Right hindlimb (tissue), 1 donor: Measurements from ENCODE around the gene LEPROT.
A peak's percentile ranks its signal among the peaks of the same experiment; 100 is the strongest.

Source experiments
- DNase-seq: peaks from one replicate; pipeline ENCODE4 v3.0.0-alpha.2; 2018

The LEPROT gene

DNA sequence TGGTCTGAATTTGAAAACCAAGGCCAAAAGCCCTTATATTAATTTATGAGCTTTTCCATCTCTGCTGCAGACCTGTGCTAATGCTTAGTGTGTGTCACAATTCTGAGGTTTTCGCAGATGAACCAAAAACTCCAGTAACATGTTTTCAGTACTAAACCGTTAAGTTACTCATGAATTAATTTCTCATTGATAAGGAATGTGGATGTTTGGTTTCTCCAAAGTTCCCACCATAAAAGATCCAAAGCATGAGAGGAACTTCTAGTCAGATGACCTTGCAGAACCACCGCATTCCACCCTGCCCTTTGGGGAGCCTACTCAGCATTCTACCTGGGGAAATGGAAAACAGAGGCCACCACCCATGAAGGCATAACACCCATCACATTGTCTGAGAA lies 7.5 kb upstream of the LEPROT start:
- no peak for DNase-seq

DNA sequence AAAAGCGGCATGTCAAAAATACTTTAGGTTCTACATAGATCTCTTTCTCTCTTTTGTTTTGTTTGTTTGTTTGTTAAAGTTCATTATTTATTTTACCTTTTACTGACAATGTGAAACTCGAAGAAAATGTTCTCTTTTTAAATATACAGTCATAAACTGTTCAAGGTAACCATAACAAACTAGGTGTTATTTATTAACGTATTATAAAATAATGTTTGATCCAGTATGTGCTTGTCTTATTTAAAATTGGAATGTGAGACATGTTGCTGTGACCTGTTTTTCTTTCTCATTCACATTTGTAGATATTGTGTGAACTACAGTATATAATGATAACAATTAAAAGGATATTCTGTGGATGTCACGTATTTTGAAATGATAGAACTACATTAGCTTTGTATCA lies 5.9 kb upstream of the LEPROT start:
- DNase-seq: no peak

DNA sequence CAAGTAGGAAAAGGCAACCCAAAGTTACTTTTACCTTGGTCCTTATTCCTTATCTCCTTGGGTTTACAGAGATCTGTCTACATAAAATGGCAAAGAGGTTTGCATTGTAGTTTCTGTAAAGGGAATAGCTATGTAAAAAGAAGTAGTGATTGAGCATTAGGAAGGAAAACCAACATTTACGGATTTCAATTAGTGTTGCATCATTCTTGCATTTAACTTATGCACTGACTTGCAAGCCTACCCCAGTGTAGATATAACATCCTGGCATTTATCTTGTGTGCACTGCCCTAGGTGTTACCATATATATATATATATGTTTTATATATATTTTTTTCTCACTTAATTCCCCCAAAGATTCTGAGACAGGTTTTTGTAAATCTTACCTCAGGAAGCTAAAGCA lies 3.7 kb upstream of the LEPROT start:
- no peak for DNase-seq

DNA sequence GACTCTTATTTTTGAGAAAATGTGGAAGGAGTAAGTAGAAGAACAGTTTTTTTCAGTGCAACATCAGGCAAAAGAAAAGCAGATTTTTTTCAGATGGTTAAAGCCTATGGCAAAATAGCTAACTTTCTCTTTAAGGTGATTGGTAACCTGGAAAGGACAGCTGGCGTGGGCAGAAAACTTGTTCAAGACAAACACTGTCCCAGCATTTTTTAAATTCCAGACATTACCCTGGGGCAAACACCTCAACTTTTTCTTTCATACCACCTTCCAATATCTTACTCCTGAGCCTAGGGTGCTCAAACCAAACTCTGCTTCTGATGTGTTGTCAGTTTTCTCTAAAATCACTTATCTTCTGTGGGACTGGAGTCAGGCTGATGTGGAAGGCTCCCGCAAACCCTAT lies 2.7 kb upstream of the LEPROT start:
- no peak for DNase-seq

DNA sequence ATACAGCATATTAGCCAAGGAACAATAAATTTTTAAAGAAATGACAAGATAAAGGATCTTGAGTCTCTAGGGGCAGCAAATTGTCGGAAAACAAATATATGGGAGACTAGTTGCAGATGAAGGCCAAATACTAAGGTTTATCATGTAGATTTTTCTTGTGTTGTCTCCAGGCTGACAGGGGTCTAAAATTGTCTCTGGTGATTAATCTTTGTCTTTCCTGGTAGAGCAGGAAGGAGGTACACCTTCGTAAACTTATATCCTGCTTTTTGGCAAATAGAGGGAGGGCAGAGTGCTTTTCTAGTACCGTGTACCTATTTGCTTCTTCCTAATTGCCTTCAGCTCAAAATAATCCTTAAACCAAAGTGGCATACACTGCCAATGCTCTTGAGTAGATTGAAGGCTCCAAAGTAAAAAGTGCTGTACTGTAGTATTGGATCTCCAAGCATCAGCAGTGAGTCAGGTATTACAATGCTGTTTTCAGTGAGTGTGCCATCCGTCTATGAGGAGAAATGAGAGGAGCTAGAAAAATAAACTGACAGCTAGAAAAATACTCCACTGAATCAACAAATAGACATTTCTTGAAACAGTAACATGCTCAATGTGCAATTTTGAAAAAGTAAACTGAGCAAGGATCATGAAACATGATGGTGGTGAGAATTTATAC lies 1.8 kb upstream of the LEPROT start:
- no peak for DNase-seq

DNA sequence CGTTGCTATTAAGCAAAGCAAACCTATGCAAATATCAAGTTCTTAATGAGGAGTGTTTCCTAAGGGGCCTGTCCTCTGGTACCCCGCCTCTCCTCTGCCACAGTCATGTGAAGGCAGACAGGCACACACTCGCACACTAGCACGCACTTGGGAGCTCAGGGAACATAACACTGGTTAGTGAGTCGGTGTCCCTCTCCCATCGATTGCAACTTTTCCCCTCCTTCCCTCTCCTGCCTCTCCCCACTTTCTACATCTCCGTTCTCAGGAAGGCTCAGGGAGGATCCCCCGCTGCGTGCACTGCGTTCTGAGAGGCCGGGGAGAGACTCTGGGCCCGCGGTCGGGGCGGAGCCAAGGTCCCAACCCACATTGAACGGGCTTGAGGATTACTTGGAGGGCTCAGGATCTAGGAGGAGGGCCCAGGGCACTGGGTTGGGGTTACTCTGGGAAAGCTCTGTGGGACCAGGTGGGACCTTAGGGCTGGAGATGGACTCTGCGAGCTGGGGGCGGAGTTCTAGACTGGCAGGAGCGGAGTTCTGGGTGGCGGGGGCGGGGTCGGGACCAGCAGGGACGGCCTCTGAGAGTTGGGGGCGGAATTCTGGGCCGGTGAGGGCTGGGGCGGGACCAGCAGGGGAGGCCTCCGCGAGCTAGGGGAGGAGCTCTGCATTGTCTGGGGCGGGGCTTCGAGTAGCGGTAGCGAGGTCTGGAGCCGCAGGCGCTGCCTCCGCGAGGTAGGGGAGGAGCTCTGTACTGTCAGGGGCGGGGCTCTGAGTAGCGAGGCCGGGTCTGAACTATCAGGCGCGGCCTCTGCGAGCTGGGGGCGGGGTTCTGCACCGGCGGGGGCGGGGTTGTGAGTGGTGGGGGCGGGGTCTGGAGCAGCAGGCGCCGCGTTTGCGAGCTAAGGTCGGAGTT lies 533 bp upstream of the LEPROT start:
- DNase-seq: peak; percentile 99

DNA sequence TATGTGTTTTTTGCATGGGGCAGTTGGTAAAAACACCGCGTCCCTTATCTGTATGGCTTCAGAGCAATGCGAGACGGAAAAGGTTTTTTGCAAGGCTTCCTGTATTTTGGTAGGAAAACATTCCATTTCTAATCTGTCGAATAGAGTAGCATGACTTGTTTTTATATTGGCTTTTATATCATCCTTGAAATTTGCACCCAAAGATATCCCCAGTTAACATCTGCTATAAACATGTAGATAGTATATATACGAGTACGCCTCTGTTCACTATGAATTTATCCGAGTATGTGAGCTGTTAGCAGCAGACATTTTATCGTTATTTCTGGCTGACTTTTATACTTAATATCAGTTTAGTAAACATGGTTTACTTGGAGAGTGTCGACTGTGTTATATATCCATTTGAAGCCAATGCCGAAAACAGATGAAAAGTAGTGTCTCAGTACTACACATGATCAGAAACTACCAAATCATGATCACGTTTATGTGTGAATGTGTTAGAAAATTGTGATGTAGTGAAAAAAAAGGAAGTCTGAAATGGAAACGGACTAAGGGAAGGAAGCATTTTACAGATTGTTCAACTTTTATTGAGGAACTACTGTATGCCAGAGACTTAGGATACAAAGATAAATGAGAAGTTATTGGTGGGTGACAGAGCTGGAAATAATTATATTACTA lies 1.0 kb downstream of the LEPROT start:
- DNase-seq: no peak

DNA sequence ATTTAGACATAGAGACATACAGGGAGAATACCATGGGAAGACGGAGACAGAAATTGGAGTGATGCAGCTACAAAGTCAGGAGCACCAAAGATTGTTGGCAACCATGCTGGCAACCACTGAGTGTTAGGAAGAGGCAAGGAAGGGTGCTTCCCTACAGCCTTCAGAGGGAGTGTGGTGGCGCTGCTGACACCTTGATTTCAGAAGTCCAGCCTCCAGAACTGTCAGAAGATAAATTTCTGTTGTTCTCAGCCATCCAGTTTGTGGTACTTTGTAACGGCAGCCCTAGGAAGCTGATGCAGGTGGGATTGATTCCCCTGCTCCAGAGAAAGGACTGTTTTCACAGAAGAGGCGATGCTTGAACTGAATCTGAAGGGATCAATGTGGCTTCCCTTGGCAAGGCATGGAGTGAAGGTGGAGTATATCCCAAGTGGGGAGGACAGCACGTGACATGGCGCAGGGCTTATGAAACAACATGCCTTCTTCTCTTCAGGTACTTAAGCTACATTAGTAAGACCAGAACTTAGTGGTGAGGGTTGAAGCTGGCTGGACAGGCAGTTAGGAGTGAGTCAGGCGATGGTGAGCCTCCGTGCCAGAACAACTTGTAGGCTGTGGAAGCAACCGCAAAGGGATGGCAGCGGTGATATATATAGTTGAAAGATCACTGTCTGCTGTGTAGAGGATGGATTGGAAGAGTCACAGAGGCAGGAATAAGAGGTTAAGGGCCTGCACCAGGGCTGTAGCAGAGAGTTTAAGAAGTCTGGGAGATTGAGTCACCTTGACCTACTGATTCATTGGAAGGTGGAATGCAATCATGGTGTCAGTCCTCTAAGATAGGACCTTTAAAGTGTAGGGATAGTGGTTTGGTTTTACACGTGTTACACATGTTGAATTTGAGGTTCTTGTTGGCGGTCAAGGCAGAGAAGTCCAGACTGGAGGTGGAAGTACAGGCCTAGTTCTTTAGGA lies 2.1 kb downstream of the LEPROT start:
- no peak for DNase-seq

DNA sequence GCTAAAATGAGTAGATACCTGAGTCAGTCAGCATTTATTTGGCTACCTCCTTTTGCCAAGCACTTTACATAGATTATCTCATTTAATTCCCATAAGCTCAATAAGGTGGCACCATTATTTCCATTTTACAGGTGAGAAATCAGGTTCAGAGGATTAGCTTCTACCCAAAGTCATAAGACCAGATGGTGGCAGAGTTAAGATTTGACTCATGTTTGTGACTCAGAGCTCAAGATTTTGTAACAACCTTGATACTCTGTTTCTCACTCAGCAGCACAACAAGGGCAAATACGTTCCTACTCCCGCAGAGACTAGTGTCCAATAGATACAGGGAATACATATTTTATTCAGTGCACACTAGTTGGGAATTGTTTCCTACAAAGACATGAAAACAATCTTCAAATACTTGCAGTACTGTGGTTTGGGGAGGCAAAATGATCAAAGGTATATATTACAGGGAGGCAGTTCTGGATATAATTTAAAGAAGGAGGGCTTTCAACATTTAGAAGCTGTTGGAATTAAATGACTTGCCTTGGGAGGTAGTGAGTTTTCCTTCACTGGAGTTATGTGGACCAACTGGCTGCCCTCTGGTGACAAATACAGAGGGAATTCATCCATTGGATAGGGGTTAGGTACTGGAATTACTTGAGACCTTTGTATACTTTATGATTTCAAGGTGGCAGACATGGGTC lies 3.6 kb downstream of the LEPROT start:
- no peak for DNase-seq

DNA sequence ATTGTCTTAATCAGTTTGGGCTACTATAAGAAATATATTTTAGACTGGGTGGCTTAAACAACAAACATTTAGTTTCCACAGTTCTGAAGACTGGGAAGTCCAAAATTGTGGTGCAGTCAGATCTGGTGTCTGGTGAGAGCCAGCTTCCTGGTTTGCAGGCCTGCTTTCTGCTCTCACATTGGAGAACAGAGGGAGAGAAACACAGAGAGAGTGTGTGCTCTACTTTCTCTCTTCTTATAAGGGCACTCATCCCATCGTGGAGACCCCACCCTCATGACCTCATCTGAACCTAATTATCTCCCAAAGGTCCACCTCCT lies 4.1 kb downstream of the LEPROT start:
- no peak for DNase-seq

DNA sequence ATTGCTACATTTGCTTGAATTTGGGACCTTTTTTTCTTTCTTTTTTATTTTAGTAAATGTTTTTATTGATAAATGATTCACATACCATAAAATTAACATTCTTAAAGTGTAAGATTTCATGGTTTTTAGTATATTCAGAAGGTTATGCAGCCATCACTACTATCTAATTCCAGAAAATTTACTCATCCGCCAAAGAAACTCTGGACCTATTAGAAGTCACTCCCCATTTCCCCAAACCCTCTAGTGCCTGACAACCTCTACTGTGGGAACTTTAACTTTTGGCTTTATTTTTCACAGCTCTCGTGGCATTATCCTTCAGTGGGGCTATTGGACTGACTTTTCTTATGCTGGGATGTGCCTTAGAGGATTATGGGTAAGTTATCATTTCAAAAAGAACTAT lies 4.5 kb downstream of the LEPROT start:
- DNase-seq: no peak

DNA sequence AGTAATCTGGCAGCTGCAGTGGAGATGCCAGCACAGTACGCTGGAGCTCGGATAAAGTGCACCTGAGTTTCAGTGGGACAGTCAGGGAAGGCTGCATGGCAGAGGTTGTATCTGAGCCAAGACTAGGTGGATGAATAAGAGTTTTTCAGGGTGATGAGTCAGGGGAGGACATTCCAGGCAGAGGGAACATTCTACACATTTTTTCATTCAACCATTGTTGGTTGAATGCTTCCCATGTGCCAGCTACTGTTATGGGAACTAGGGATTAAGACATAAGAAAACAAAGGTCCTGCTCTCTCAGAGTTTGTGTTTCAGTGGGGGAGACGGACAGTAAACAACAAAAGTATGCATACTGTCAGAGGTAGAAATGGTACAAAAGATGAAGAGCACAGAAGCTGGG lies 5.2 kb downstream of the LEPROT start:
- no peak for DNase-seq

DNA sequence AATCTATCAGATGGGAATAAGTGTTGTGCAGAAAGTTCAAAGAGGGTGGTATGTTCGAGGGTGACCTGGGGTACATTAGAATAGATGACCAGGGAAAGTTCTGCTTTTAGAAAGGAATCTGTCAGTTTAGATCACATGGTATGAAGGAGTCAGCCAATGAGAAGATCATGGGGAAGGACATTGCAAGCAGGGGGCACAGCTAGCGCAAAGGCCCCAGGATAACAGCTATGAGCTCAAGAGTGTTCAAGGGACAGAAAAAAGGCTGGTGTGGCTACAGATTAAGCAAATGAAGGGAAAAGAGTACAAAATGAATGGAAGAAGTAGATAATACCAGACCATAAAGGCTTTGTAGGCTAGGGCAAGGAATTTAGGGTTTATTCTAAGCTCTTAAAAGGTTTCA lies 8.6 kb downstream of the LEPROT start:
- DNase-seq: no peak

DNA sequence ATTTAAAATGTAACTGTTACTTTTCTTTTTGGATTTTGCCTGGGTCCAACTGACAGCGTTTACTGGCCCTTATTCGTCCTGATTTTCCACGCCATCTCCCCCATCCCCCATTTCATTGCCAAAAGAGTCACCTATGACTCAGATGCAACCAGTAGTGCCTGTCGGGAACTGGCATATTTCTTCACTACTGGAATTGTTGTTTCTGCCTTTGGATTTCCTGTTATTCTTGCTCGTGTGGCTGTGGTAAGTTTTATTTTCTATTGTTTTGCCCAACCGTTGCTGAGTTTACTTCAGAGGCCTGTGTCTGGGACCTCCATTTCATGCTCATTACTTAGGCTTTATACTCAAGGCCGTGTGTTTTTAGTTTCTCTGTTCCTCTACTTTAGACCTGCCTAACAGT lies 9.3 kb downstream of the LEPROT start:
- DNase-seq: no peak

DNA sequence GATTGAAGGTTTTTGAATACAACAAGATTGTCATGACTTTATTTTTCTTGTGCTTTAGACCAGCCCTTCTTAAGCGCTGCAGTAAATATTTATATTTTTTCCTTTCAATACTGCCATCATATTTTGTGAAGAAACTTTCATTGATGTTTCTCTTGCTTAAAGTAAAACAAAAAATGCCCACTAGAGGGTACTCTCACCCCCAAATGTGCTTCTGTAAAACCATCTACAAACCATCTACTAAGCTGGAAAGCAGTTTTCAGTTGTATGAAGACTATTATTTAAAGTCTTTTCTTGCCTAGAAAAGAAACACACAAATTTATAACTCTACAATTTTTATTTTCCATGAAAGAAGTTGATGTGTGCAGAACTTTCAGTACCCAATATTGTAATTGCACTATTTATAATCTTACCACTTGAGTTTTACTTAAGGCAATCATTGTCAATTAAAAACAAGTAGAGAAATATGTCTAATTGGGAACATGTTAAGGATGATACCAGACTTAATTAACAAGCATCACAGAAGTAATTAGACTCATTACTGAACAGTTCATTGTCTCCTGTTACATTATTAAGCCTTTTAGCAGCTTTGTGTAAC lies 10.7 kb downstream of the LEPROT start:
- no peak for DNase-seq

DNA sequence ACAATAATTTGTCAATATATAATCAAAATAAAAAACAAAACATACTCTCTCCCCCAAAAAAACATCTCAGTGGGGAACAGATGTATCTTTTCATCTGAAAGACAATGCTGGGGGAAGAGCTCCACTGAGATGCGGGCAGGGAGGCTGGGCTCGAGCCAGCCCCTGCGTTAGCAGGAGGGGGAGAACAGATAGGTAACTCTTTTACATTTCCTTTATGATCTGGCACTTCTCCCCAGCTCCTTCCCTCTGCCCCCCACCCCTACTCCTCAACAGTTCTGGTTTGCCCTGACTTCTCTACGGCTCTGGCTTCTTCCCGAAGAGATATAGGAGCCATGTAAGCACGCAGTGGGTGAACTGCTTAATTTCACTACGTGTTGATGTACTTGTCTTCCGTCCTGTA lies 12.4 kb downstream of the LEPROT start:
- DNase-seq: no peak

DNA sequence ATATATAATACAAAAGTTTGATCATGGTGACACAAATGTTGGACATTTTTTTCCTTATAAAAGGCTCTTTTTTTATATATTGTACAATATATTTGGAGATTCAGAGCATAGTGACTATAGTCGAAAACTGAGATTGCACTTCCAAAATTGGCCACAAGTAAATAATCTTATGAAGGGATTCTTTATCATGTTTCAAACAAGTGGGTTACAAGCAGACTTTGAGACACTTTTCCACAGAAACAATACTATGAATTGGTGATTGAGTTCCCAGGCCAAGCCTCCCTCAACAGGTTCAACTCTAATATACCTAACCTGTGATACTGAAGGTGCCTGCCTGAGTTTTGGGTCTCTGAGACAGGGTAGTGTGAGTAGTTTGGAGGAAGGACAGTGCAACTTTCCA lies 13.8 kb downstream of the LEPROT start:
- DNase-seq: no peak

DNA sequence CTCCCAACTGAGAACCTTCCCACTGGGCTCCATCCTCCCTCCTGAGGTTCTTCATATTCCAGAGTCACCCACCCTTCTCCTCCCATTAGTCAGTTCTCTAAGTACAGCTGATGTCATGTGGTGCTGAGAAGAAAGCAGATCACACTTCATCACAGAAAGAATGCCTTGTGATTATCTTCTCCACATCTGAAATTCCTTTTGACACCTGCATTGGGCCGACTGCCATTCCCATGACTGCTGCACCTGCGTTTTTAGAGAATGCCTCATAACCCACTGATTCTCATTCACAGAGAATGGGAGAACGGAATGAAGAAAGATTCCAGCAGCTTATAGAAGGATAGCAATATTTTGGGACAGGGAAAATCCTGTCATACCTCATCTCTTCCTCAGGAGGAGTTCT lies 14.3 kb downstream of the LEPROT start:
- no peak for DNase-seq

DNA sequence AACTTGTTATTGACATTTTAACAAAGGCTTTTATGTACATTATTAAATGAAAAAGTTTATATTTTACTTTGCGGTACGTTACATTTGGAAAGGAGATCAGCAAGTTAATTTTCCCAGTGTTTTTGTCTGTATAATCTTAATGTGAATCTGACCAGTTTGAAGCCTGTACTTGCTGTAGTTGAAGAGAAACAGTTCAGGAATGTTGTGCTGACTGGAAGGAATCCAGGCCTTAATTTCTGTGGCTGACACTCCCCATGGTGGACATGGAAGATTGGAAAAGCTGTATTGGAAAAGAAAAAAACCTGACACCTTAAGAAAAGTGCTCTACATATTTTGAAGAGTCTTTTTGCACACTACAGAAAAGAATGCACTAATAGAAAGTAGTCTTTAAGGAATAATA lies 15.5 kb downstream of the LEPROT start:
- DNase-seq: peak; percentile 46

DNA sequence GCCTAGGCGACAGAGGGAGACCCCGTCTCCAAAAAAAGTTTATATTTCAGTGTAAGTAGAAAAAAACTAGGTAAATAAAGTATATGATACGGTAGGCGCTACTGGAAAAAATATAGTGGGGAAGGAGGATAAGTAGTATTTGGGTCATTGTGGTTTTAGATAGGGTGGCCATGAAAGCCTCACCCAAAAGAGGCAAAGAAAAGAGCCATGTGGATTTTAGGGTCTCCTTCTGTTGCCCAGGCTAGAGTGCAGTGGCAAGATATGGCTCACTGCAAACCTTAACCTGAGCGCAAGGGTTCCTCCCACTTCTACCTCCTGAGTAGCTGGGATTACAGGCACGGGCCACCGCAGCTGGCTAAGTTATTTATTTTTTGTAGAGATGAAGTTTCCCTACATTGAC lies 17.1 kb downstream of the LEPROT start:
- DNase-seq: no peak

DNA sequence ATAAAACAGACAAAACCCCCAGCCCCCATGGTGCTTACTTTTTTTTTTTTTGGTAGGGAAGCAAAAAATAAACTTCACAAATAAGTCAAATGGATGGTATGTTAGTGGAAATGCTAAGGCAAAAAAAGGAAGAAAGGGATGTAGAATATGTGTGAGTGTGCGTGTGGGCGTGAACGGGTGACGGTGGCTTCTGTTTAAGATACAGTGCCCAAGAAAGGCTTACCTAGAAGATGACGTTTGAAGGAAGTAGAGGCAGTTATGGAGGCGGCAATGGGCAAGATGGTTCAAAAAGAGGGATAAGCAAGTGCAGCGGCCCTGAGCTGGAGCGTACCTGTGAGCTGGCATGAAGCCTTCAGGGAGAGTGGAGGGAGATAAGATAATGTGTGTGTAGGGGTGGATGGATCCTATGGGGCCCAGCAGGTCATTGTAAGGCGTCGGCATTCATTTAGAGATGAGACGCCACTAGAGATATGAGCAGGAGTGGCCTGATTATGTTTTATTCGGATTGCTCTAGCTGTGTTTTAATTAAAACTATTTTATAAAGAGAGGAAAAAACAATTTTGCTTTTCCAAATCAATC lies 19.9 kb downstream of the LEPROT start:
- DNase-seq: no peak

DNA sequence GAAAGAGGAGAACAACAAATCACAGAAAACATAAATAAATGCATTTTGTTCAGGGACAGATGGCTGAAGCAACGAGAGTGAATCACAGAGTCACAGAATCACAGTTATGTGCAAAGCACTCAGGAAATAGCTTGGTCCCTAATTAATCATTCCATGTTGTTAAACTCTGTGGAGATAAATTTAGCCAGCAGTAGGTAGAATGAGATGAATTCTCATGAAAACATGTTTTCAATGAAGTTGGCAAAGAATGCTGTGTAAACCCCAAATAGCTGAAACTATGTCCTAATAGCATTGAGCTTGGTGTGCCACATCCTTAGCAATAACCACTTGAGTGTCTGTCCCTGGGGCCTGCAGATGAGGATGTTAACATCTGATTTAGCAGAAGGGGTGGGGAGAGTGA lies 20.4 kb downstream of the LEPROT start:
- no peak for DNase-seq
